ENCODE data around the gene BMPR1B.

- TF ChIP-seq POLR2AphosphoS5 (IDR thresholded peaks at IDR 0.05; ENCODE audit: low read depth, low read length) (no peak), POLR2A (IDR thresholded peaks at IDR 0.05; ENCODE audit: low read depth, low read length) (no peak), POU2F2 (IDR thresholded peaks at IDR 0.05; ENCODE audit: low read depth, low read length) (no peak)
Observed at GRCh38 chr4:94936854-94937253, 179.1 kb downstream of the BMPR1B start.

Data from GM12891 (cell line).